ENCODE data around the gene ELMO1. TPM values are rescaled to one million over a fixed set of nuclear protein-coding genes. Genes with fewer than 3 reads are reported as not detected.

The ELMO1 gene
- total RNA-seq, 2 donors from 2014 or later, result 160 to 169 TPM

- H3K4me1 Mint-ChIP-seq, result peaks cover 37% of the 10 kb centered on the region
- no peaks in the 10 kb centered on the region for H3K27me3 Mint-ChIP-seq
- no peak for DNase-seq
- H3K4me3 Mint-ChIP-seq, result peak overlapping the region; percentile 88
- H3K36me3 Mint-ChIP-seq (ENCODE audit: low read depth), result peaks cover 4% of the 10 kb centered on the region
- no peak for ATAC-seq
- H3K27ac Mint-ChIP-seq, result peak overlapping the region; percentile 94
- no peaks in the 10 kb centered on the region for H3K9me3 ChIP-seq (ENCODE audit: control insufficient read depth, low read length, poor library complexity, severe bottlenecking)
Measured at GRCh38 chr7:37449621-37450020, 957 bp upstream of the ELMO1 start.

- peaks cover 46% of the 10 kb centered on the region for H3K4me1 Mint-ChIP-seq
Measured at GRCh38 chr7:37448011-37448635, 541 bp downstream of the ELMO1 start.

GRCh38 chr7:37446371-37446770 lies 2.3 kb downstream of the ELMO1 start:
- H3K4me3 Mint-ChIP-seq, result peak overlapping the region; percentile 88
- H3K27me3 Mint-ChIP-seq, result no peaks in the 10 kb centered on the region
- ATAC-seq (no peak), DNase-seq (no peak)
- peaks cover 61% of the 10 kb centered on the region for H3K4me1 Mint-ChIP-seq
- H3K27ac Mint-ChIP-seq, result peak overlapping the region; percentile 94
- H3K9me3 ChIP-seq (ENCODE audit: control insufficient read depth, low read length, poor library complexity, severe bottlenecking), result no peaks in the 10 kb centered on the region
- peaks cover 4% of the 10 kb centered on the region for H3K36me3 Mint-ChIP-seq (ENCODE audit: low read depth)

More at GRCh38 chr7:37448011-37448635, 541 bp downstream of the ELMO1 start:
- Mint-ChIP-seq H3K36me3 (ENCODE audit: low read depth) (peaks cover 4% of the 10 kb centered on the region), H3K27me3 (no peaks in the 10 kb centered on the region), H3K27ac (peak overlapping the region; percentile 94), H3K4me3 (peak overlapping the region; percentile 88)
- DNase-seq, result peak in 2 of 3 donors; percentile 17 to 29
- H3K9me3 ChIP-seq (ENCODE audit: control insufficient read depth, low read length, poor library complexity, severe bottlenecking), result no peaks in the 10 kb centered on the region
- peak; percentile 7 for ATAC-seq

- H3K4me1 Mint-ChIP-seq, result peaks cover 66% of the 10 kb centered on the region
- H3K9me3 ChIP-seq (ENCODE audit: control insufficient read depth, low read length, poor library complexity, severe bottlenecking), result no peaks in the 10 kb centered on the region
- DNase-seq, result no peak
- ATAC-seq, result no peak
- H3K27ac Mint-ChIP-seq, result peak overlapping the region; percentile 94
- H3K36me3 Mint-ChIP-seq (ENCODE audit: low read depth), result peaks cover 4% of the 10 kb centered on the region
- H3K27me3 Mint-ChIP-seq, result no peaks in the 10 kb centered on the region
- peak overlapping the region; percentile 88 for H3K4me3 Mint-ChIP-seq
Measured at GRCh38 chr7:37445790-37446189, 2.9 kb downstream of the ELMO1 start.

GRCh38 chr7:37445064-37445723 lies 3.5 kb downstream of the ELMO1 start:
- no peaks in the 10 kb centered on the region for H3K9me3 ChIP-seq (ENCODE audit: control insufficient read depth, low read length, poor library complexity, severe bottlenecking)
- Mint-ChIP-seq H3K27ac (peak overlapping the region; percentile 94), H3K4me3 (peak overlapping the region; percentile 2), H3K36me3 (ENCODE audit: low read depth) (peaks cover 4% of the 10 kb centered on the region), H3K27me3 (no peaks in the 10 kb centered on the region), H3K4me1 (peaks cover 67% of the 10 kb centered on the region)
- DNase-seq, result no peak
- no peak for ATAC-seq

- peak overlapping the region; percentile 94 for H3K27ac Mint-ChIP-seq
- H3K4me1 Mint-ChIP-seq, result peaks cover 67% of the 10 kb centered on the region
Measured at GRCh38 chr7:37443627-37444026, 5.0 kb downstream of the ELMO1 start.

GRCh38 chr7:37442268-37442667 lies 6.4 kb downstream of the ELMO1 start:
- Mint-ChIP-seq H3K4me1 (peaks cover 62% of the 10 kb centered on the region), H3K27me3 (no peaks in the 10 kb centered on the region), H3K36me3 (ENCODE audit: low read depth) (peaks cover 2% of the 10 kb centered on the region), H3K27ac (peak overlapping the region; percentile 90), H3K4me3 (no peak overlapping the region)
- no peaks in the 10 kb centered on the region for H3K9me3 ChIP-seq (ENCODE audit: control insufficient read depth, low read length, poor library complexity, severe bottlenecking)
- no peak for DNase-seq
- ATAC-seq, result no peak

More at GRCh38 chr7:37443627-37444026, 5.0 kb downstream of the ELMO1 start:
- ATAC-seq (no peak), DNase-seq (no peak)
- H3K9me3 ChIP-seq (ENCODE audit: control insufficient read depth, low read length, poor library complexity, severe bottlenecking), result no peaks in the 10 kb centered on the region
- Mint-ChIP-seq H3K36me3 (ENCODE audit: low read depth) (peaks cover 3% of the 10 kb centered on the region), H3K4me3 (peak overlapping the region; percentile 21), H3K27me3 (no peaks in the 10 kb centered on the region)

GRCh38 chr7:37441816-37442215 lies 6.8 kb downstream of the ELMO1 start:
- Mint-ChIP-seq H3K4me1 (peaks cover 59% of the 10 kb centered on the region), H3K27ac (peak overlapping the region; percentile 90), H3K4me3 (peak overlapping the region; percentile 85), H3K27me3 (no peaks in the 10 kb centered on the region), H3K36me3 (ENCODE audit: low read depth) (peaks cover 2% of the 10 kb centered on the region)
- no peaks in the 10 kb centered on the region for H3K9me3 ChIP-seq (ENCODE audit: control insufficient read depth, low read length, poor library complexity, severe bottlenecking)
- no peak for DNase-seq
- no peak for ATAC-seq

GRCh38 chr7:37441386-37441760 lies 7.3 kb downstream of the ELMO1 start:
- no peaks in the 10 kb centered on the region for H3K9me3 ChIP-seq (ENCODE audit: control insufficient read depth, low read length, poor library complexity, severe bottlenecking)
- H3K4me1 Mint-ChIP-seq, result peaks cover 54% of the 10 kb centered on the region
- ATAC-seq (peak; percentile 20), DNase-seq (no peak)
- peak overlapping the region; percentile 85 for H3K4me3 Mint-ChIP-seq
- H3K27ac Mint-ChIP-seq, result peak overlapping the region; percentile 90
- H3K27me3 Mint-ChIP-seq, result no peaks in the 10 kb centered on the region
- H3K36me3 Mint-ChIP-seq (ENCODE audit: low read depth), result peaks cover 2% of the 10 kb centered on the region

- DNase-seq (no peak), ATAC-seq (peak; percentile 87)
- Mint-ChIP-seq H3K36me3 (ENCODE audit: low read depth) (peaks cover 2% of the 10 kb centered on the region), H3K27ac (peak overlapping the region; percentile 90), H3K4me3 (peak overlapping the region; percentile 85), H3K4me1 (peaks cover 49% of the 10 kb centered on the region), H3K27me3 (no peaks in the 10 kb centered on the region)
- no peaks in the 10 kb centered on the region for H3K9me3 ChIP-seq (ENCODE audit: control insufficient read depth, low read length, poor library complexity, severe bottlenecking)
Measured at GRCh38 chr7:37440738-37441385, 7.8 kb downstream of the ELMO1 start.

GRCh38 chr7:37439653-37440026 lies 9.0 kb downstream of the ELMO1 start:
- H3K9me3 ChIP-seq (ENCODE audit: control insufficient read depth, low read length, poor library complexity, severe bottlenecking), result no peaks in the 10 kb centered on the region
- Mint-ChIP-seq H3K27ac (peak overlapping the region; percentile 90), H3K4me3 (no peak overlapping the region), H3K4me1 (peaks cover 53% of the 10 kb centered on the region), H3K27me3 (no peaks in the 10 kb centered on the region), H3K36me3 (ENCODE audit: low read depth) (peaks cover 2% of the 10 kb centered on the region)
- DNase-seq (no peak), ATAC-seq (no peak)

- DNase-seq (no peak), ATAC-seq (no peak)
- Mint-ChIP-seq H3K4me3 (no peak overlapping the region), H3K27me3 (no peaks in the 10 kb centered on the region), H3K4me1 (peaks cover 52% of the 10 kb centered on the region), H3K27ac (peak overlapping the region; percentile 90), H3K36me3 (ENCODE audit: low read depth) (peaks cover 2% of the 10 kb centered on the region)
- no peaks in the 10 kb centered on the region for H3K9me3 ChIP-seq (ENCODE audit: control insufficient read depth, low read length, poor library complexity, severe bottlenecking)
Measured at GRCh38 chr7:37438906-37439652, 9.6 kb downstream of the ELMO1 start.

All from T-helper 17 cell (primary cell).